Activated CD8-positive, alpha-beta memory T cell treated with anti-CD3 and anti-CD28 coated beads for 48 hours (primary cell): ENCODE data around the gene RSU1.
"Not testable (repeated sequence)": the region's sequence is repeated elsewhere in the genome, so short reads cannot be mapped to it uniquely, and the experiment has no call there.

Experiments
- DNase-seq, 3 experiments: peaks; one replicate each; pipeline ENCODE4 v3.0.0-alpha.2; 2020; ENCODE audit warnings: low read depth in 2 of 3, low spot score in 2 of 3

RSU1 gene

GRCh38 chr10:16817125-16818019, at the start of gene RSU1:
Gene RSU1, minus strand, starts transcription at chr10:16817424. Its CDS starts 343 bp downstream, at chr10:16817081.
- DNase-seq: peak; percentile 97 to 99 (median 99)

GRCh38 chr10:16866541-16867275, 49.5 kb upstream of the RSU1 start:
- DNase-seq: no peak

GRCh38 chr10:16865766-16866165, 48.5 kb upstream of the RSU1 start:
- DNase-seq: no peak

DNA sequence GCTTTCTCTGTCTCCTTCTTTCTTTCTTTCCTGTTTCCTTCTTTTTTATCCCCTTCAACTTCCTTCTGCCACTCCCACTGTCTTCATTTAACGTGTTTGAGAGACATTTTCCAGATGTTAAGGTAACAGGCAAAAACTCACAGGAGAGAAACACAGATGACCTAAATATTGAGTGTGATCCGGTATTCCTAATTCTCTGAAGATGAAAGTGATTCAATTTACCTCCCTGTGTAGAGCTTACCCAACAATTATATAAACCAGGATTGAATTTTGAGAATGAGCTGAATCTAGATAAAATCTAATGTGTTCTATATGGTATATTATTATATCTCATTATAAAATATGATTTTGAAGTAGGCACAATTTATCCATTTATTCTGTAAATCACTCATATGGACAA, 46.5 kb upstream of the RSU1 start:
- DNase-seq: no peak

DNA sequence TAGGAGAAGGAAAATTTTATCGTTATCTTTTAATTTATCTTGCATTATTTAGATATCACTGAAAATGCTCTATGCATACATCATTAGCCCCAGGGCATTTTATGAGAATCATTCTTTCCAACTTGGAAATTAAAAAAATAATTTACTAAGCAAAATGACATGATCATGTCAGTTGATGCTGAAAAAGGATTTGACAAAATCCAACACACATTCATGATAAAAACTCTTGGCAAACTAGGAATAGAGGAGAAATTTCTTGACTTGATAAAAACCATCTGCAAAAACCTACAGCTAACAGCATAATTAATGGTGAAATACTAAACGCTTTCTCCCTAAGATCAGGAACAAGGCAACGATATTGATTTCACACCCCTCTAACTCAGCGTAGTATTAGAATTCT, 40.2 kb upstream of the RSU1 start:
- no peak for DNase-seq

DNA sequence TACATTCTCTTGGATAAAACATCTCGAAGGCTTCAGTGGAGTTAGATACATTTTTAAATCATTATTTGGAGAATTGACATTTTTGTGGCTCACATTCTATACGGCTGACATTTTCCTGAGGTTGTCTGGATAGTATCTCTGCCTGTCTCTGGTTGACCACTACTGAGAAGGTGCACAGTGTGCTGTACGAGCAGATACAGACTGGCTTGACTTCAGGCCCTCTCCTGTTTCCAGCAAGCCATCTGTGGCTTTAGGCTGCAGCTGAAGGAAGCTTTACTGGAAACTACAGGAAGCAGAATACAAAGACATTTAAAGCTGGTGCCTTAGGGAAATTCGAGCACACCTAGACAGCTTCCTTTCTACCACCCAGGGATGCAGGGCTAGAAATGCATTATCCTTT, 39.3 kb upstream of the RSU1 start:
- no peak for DNase-seq

- no peak for DNase-seq
These were observed 38.9 kb upstream of the RSU1 start for GRCh38 chr10:16856092-16856491.

DNA sequence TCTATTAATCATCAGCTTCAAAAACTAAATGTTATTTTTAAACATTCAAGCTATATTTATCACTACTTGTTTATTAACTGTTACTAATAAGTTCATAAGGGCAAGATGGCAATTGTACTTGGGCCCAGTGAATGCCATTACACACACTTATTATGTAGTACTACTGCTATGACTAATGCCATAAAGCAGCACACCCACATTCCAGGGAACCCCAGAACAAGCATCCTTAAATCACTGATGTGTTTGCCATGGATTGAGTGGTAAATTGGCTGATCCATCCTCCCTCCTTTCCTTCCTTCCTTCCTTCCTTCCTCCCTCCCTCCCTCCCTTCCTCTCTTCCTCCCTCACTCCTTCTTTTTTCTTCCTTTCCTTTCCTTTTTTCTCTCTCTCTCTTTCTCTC, 37.4 kb upstream of the RSU1 start:
- no peak for DNase-seq

DNA sequence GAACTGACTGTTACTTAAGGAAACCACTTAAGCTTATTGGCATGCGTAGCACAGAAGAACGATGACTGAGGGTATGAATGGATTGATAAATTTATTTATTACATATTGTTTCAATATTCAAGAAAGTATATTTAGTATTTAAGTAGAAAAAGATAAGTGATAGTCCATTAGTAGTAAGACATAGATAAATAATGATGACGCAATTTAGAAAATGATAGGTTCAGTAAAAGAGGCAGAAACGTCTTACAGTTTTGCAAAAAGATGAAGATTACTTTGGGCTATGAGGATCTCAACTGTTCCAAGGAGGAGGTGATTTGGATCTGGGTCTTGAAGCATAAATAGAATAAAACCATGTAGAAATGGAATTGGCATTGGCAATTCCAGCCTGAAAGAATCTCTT, 36.6 kb upstream of the RSU1 start:
- DNase-seq: no peak

GRCh38 chr10:16853201-16853600, 36.0 kb upstream of the RSU1 start:
- no peak for DNase-seq

DNA sequence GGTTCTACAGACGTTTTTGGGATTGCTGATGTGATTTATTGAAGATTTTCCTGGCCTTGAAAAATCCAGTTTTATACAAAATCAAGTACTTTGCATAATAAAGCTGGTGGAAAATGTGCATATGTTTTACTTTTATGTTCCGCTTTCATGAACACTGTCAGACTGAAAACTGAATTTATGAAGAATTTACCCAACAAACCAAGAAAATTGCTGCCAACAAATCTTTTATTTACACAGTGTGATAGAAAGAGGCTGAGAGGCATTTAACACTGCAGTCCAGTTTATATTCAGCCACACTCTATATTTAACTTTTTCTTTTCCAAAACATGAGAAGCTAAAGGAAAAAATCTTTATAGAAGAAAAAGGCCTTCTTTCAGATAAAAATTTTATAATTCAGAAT, 35.4 kb upstream of the RSU1 start:
- no peak for DNase-seq

GRCh38 chr10:16848562-16849154, 31.4 kb upstream of the RSU1 start:
- DNase-seq: no peak

DNA sequence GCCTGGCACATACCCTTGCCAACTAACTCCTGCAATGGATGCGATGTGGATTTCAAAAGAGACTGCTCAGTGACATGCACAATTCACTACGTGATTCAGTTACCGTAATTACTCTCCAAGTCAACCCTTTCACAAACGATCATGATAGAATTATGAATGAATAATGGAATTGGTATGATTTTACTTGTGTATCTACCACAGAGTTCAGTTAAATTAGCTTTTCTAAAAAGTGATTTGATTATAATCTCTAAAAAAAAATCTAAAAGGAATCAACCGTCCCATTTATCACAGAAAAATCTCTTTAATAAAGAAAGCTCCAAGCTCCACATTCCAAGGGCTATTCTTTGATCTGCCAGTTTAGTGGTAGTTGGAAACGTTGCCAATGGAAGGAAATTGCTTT, 30.4 kb upstream of the RSU1 start:
- no peak for DNase-seq

DNA sequence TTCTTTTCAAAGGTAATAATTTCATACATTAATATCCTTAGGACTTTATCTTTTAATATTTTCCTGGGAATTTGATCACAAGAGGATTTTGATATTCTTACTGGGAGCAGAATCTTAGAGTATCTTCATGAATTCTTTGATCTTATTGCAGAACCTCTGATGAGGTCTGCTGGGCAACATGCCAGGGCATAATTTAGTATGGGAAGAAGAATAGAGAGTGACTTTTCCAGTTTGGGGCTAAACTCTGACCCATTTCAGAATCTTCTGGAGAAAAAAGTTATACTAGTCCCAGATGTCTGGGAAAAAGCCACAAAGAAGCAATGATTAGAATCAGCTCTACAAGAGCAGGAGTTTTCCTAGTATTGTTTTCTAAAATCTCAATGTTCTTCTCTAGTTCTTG, 28.0 kb upstream of the RSU1 start:
- no peak for DNase-seq

DNA sequence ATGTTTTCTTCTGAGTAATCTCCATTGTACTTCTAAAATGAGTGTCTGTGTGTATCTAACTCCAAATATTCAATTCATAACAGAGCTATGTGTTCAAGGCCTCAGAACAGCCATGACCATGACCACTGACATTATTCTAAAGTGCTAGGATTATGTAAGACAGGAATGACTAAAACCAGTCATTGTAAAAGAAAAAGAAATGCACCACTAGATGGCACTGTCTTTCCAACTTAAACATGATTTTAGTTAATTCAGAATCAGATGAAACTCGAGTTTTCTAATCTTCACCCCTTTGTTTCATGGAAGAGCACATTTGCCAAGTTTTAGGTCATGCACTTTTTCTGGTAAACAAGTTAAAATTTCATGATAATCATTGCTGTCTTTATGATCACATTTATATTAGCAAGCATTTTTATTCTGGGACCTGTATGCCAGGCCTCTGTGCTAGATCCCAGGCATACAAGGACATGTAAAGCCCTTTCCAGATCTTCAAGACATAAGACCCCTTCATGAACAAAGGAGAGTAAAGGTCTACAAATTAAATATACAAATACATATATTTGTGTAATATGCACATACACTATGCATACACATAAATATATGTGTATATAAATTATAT, 26.1 kb upstream of the RSU1 start:
- no peak for DNase-seq

DNA sequence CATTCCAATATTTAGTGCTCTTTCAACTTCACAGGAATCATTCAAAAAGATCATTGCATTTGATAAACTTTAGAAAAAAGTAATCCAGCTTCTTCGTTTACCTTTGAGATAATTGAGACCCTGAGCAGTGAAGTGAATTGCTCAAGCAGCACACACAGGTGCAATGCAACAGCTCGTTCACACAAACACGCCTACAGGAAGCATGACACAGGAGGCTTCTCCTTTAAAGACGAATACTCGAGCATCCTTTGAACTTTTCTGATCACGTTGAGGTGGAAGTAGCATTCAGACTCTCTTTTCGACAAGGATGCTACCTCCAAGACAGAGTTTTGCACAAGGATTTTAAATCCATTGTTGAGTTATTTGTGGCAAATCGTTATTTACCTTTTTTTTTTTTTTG, 18.0 kb upstream of the RSU1 start:
- DNase-seq: no peak

- no peak for DNase-seq
These were observed 15.3 kb upstream of the RSU1 start for GRCh38 chr10:16832351-16833080.

DNA sequence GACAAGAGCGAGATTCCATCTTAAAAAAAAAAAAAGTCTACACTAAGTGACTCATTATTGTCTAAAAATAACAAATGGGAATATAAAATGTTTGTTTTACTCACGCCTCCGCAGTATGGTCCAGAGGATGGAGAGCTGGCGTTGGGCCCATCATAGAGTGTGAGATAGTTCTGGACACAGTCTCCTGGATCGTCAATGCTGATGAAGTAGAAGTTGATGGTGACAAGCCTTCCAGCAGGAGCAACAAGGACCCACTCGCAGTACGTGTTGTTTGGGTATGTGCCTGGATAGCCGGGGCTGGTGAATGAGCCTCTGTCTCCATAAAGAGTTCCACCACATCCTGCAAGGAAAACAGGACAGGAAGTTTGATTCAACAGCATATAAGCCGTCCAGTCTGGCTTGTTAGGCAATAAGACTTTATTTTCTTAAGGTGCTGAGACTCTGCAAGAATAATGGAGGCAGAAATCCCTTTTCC, 11.5 kb upstream of the RSU1 start:
- no peak for DNase-seq

DNA sequence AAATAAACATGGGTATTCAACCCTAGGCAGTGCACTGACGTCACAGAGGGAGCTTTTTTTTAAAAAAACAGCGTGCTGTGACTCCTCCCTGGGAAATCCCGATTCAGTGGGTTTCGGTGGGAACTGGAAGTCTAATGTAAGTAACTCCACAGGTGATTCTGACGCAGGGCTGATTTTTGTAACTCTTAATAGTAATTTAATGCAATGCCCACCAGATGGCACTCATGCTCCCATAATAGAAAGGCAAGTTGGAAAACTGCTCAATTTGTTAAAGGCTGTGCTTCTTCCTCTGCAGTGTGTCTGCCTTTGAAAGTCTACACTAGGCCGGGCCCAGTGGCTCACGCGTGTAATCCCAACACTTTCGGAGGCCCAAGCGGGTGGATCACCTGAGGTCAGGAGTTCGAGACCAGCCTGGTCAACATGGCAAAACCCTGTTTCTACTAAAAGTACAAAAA, 10.9 kb upstream of the RSU1 start:
- DNase-seq: peak in 1 of 3 experiments; percentile 5

GRCh38 chr10:16827474-16827873, 10.2 kb upstream of the RSU1 start:
- not testable (repeated sequence) for DNase-seq
